Subcutaneous abdominal adipose tissue (tissue), 5 donors: ENCODE results near the gene PALD1.

Experiments used
- H3K27ac ChIP-seq: one replicate; pipeline ENCODE4 v1.7.0; 2013; ENCODE audit warnings: low read depth, mild to moderate bottlenecking, inconsistent platforms, low read length, moderate library complexity
- H3K27me3 ChIP-seq, 5 donors: one replicate each; pipeline ENCODE4 v1.7.0; 2013; ENCODE audit warnings: low read length in 5 of 5, inconsistent platforms in 1 of 5; ENCODE audit not compliant: control insufficient read depth in 5 of 5, insufficient read depth in 4 of 5
- H3K36me3 ChIP-seq, 5 donors: one replicate each; pipeline ENCODE4 v1.7.0; 2013; ENCODE audit warnings: low read length in 5 of 5; ENCODE audit not compliant: control insufficient read depth in 5 of 5, insufficient read depth in 5 of 5
- H3K4me1 ChIP-seq, 5 donors: one replicate each; pipeline ENCODE4 v1.7.0; 2013; ENCODE audit warnings: low read length in 5 of 5, mild to moderate bottlenecking in 3 of 5, moderate library complexity in 1 of 5; ENCODE audit not compliant: control insufficient read depth in 5 of 5, insufficient read depth in 5 of 5
- H3K4me3 ChIP-seq, 5 donors: one replicate each; pipeline ENCODE4 v1.7.0; 2013; ENCODE audit warnings: low read length in 5 of 5, low read depth in 1 of 5
- H3K9ac ChIP-seq, 5 donors: one replicate each; pipeline ENCODE4 v1.7.0; 2013; ENCODE audit warnings: low read length in 5 of 5, mild to moderate bottlenecking in 4 of 5, moderate library complexity in 3 of 5
- H3K9me3 ChIP-seq, 5 donors: one replicate each; pipeline ENCODE4 v1.7.0; 2013; ENCODE audit warnings: low read length in 5 of 5; ENCODE audit not compliant: control insufficient read depth in 5 of 5
- donor health status: healthy.
- donor health status: healthy.
- donor health status: healthy.
- donor health status: healthy.
- donor health status: healthy.

The PALD1 gene

GRCh38 chr10:70494536-70494935, 16.0 kb downstream of the PALD1 start:
- Histone ChIP-seq H3K4me3 (peak overlapping the region in 4 of 5 donors; percentile 4 to 38 (median 22)), H3K9ac (no peak overlapping the region), H3K4me1 (peaks cover 2 to 51% (median 26%) of the 10 kb centered on the region in 5 donors)

GRCh38 chr10:70494966-70495365, 16.4 kb downstream of the PALD1 start:
- no peaks in the 10 kb centered on the region for H3K9me3 ChIP-seq
- H3K27me3 ChIP-seq, result peaks cover 0 to 3% (median 0%) of the 10 kb centered on the region in 5 donors
- H3K36me3 ChIP-seq, result no peaks in the 10 kb centered on the region
- no peak overlapping the region for H3K9ac ChIP-seq
- H3K27ac ChIP-seq, result peak overlapping the region; percentile 16
- H3K4me3 ChIP-seq, result peak overlapping the region in 4 of 5 donors; percentile 4 to 38 (median 22)
- peaks cover 2 to 55% (median 30%) of the 10 kb centered on the region in 5 donors for H3K4me1 ChIP-seq

More at GRCh38 chr10:70494536-70494935, 16.0 kb downstream of the PALD1 start:
- no peaks in the 10 kb centered on the region for H3K36me3 ChIP-seq
- no peaks in the 10 kb centered on the region for H3K9me3 ChIP-seq
- H3K27me3 ChIP-seq, result peaks cover 0 to 3% (median 0%) of the 10 kb centered on the region in 5 donors
- no peak overlapping the region for H3K27ac ChIP-seq

- Histone ChIP-seq H3K9me3 (no peaks in the 10 kb centered on the region), H3K9ac (no peak overlapping the region), H3K4me3 (no peak overlapping the region), H3K27me3 (peaks cover 0 to 3% (median 0%) of the 10 kb centered on the region in 5 donors), H3K36me3 (no peaks in the 10 kb centered on the region), H3K27ac (no peak overlapping the region), H3K4me1 (peaks cover 7 to 63% (median 37%) of the 10 kb centered on the region in 5 donors)
Observed at GRCh38 chr10:70495691-70496261, 17.2 kb downstream of the PALD1 start.

- no peak overlapping the region for H3K9ac ChIP-seq
- H3K4me1 ChIP-seq, result peaks cover 10 to 70% (median 45%) of the 10 kb centered on the region in 5 donors
- H3K36me3 ChIP-seq, result no peaks in the 10 kb centered on the region
- peaks cover 0 to 3% (median 0%) of the 10 kb centered on the region in 5 donors for H3K27me3 ChIP-seq
- no peaks in the 10 kb centered on the region for H3K9me3 ChIP-seq
- H3K27ac ChIP-seq, result no peak overlapping the region
- no peak overlapping the region for H3K4me3 ChIP-seq
Observed at GRCh38 chr10:70496341-70497119, 18.0 kb downstream of the PALD1 start.

GRCh38 chr10:70497120-70497545, 18.6 kb downstream of the PALD1 start:
- Histone ChIP-seq H3K27ac (no peak overlapping the region), H3K36me3 (no peaks in the 10 kb centered on the region), H3K9ac (no peak overlapping the region), H3K27me3 (peaks cover 0 to 3% (median 0%) of the 10 kb centered on the region in 5 donors), H3K9me3 (no peaks in the 10 kb centered on the region), H3K4me1 (peaks cover 10 to 75% (median 48%) of the 10 kb centered on the region in 5 donors), H3K4me3 (no peak overlapping the region)

- H3K9me3 ChIP-seq, result no peaks in the 10 kb centered on the region
- H3K9ac ChIP-seq, result no peak overlapping the region
- peaks cover 7 to 72% (median 34%) of the 10 kb centered on the region in 5 donors for H3K4me1 ChIP-seq
- no peak overlapping the region for H3K4me3 ChIP-seq
- peaks cover 0 to 3% (median 0%) of the 10 kb centered on the region in 5 donors for H3K27me3 ChIP-seq
- H3K36me3 ChIP-seq, result no peaks in the 10 kb centered on the region
- H3K27ac ChIP-seq, result no peak overlapping the region
Observed at GRCh38 chr10:70498970-70499835, 20.6 kb downstream of the PALD1 start.

GRCh38 chr10:70499836-70500167, 21.2 kb downstream of the PALD1 start:
- Histone ChIP-seq H3K27me3 (peaks cover 0 to 3% (median 0%) of the 10 kb centered on the region in 5 donors), H3K36me3 (no peaks in the 10 kb centered on the region), H3K9me3 (no peaks in the 10 kb centered on the region), H3K9ac (peak overlapping the region in 1 of 5 donors; percentile 41), H3K27ac (peak overlapping the region; percentile 37), H3K4me1 (peaks cover 5 to 69% (median 29%) of the 10 kb centered on the region in 5 donors), H3K4me3 (no peak overlapping the region)

- Histone ChIP-seq H3K27ac (peak overlapping the region; percentile 37), H3K4me1 (peaks cover 4 to 65% (median 29%) of the 10 kb centered on the region in 5 donors), H3K9ac (no peak overlapping the region), H3K27me3 (peaks cover 0 to 1% (median 0%) of the 10 kb centered on the region in 5 donors), H3K4me3 (peak overlapping the region in 2 of 5 donors; percentile 28 to 36), H3K36me3 (no peaks in the 10 kb centered on the region), H3K9me3 (no peaks in the 10 kb centered on the region)
Observed at GRCh38 chr10:70500368-70500767, 21.8 kb downstream of the PALD1 start.

GRCh38 chr10:70500812-70501301, 22.3 kb downstream of the PALD1 start:
- Histone ChIP-seq H3K36me3 (no peaks in the 10 kb centered on the region), H3K4me1 (peaks cover 4 to 63% (median 29%) of the 10 kb centered on the region in 5 donors), H3K9me3 (no peaks in the 10 kb centered on the region), H3K4me3 (peak overlapping the region in 3 of 5 donors; percentile 22 to 36 (median 28)), H3K9ac (no peak overlapping the region), H3K27me3 (no peaks in the 10 kb centered on the region), H3K27ac (peak overlapping the region; percentile 23)
